ENCODE measurements around the gene CFAP69.

Gene CFAP69

DNA sequence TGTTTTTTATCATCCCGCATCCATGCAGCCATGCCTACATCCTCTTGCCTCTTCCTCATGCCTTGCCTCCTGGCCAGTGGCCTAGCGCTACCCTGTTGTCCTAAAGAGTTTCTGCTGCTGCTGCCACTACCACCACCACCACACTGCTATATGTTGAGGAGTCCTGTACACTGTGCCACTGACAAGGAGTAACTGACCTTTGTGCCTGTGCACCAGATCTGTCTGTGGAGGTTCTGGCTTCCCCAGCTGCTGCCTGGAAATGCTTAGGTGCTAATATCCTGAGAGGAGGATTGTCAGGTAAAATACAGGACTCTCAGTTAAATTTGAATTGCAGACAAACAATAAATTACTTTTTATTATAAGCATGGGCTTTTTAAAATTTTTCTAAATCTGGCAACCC, 7.0 kb upstream of the CFAP69 start:
- TF ChIP-seq TCF4 (CRISPR knock-in tag; IDR thresholded peaks at IDR 0.05; ENCODE audit: borderline replicate concordance) (no peak), ZFP3 (CRISPR knock-in tag; IDR thresholded peaks at IDR 0.05) (no peak), PPARA (CRISPR knock-in tag; IDR thresholded peaks at IDR 0.05; ENCODE audit: borderline replicate concordance) (no peak), BACH2 (CRISPR knock-in tag; IDR thresholded peaks at IDR 0.05; ENCODE audit: borderline replicate concordance) (no peak), ZNF8 (CRISPR knock-in tag; IDR thresholded peaks at IDR 0.05) (no peak)
- no peak for ATAC-seq

GRCh38 chr7:90238583-90238982, 6.4 kb upstream of the CFAP69 start:
- TF ChIP-seq TOX (CRISPR knock-in tag; IDR thresholded peaks at IDR 0.05; ENCODE audit: borderline replicate concordance) (no peak), ESRRG (CRISPR knock-in tag; IDR thresholded peaks at IDR 0.05) (no peak), TSHZ2 (CRISPR knock-in tag; IDR thresholded peaks at IDR 0.05) (no peak), RARB (CRISPR knock-in tag; IDR thresholded peaks at IDR 0.05) (no peak), TCF4 (CRISPR knock-in tag; IDR thresholded peaks at IDR 0.05; ENCODE audit: borderline replicate concordance) (no peak), ZFP3 (CRISPR knock-in tag; IDR thresholded peaks at IDR 0.05) (no peak), PPARA (CRISPR knock-in tag; IDR thresholded peaks at IDR 0.05; ENCODE audit: borderline replicate concordance) (no peak), ISL1 (CRISPR knock-in tag; IDR thresholded peaks at IDR 0.05) (no peak), CSDC2 (CRISPR knock-in tag; IDR thresholded peaks at IDR 0.05) (no peak), ZNF565 (CRISPR knock-in tag; conservative IDR thresholded peaks at IDR 0.05; ENCODE audit: low read depth) (no peak), ZNF8 (CRISPR knock-in tag; IDR thresholded peaks at IDR 0.05) (no peak), ZNF70 (CRISPR knock-in tag; IDR thresholded peaks at IDR 0.05) (no peak), CSRNP3 (CRISPR knock-in tag; IDR thresholded peaks at IDR 0.05) (no peak), ZC3H10 (CRISPR knock-in tag; IDR thresholded peaks at IDR 0.05) (no peak)
- TF ChIP-seq, protein P1, sequence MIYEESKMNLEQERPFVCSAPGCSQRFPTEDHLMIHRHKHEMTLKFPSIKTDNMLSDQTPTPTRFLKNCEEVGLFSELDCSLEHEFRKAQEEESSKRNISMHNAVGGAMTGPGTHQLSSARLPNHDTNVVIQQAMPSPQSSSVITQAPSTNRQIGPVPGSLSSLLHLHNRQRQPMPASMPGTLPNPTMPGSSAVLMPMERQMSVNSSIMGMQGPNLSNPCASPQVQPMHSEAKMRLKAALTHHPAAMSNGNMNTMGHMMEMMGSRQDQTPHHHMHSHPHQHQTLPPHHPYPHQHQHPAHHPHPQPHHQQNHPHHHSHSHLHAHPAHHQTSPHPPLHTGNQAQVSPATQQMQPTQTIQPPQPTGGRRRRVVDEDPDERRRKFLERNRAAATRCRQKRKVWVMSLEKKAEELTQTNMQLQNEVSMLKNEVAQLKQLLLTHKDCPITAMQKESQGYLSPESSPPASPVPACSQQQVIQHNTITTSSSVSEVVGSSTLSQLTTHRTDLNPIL (CRISPR knock-in tag; IDR thresholded peaks at IDR 0.05; ENCODE audit: low read depth), result no peak
- TF ChIP-seq, protein P2, sequence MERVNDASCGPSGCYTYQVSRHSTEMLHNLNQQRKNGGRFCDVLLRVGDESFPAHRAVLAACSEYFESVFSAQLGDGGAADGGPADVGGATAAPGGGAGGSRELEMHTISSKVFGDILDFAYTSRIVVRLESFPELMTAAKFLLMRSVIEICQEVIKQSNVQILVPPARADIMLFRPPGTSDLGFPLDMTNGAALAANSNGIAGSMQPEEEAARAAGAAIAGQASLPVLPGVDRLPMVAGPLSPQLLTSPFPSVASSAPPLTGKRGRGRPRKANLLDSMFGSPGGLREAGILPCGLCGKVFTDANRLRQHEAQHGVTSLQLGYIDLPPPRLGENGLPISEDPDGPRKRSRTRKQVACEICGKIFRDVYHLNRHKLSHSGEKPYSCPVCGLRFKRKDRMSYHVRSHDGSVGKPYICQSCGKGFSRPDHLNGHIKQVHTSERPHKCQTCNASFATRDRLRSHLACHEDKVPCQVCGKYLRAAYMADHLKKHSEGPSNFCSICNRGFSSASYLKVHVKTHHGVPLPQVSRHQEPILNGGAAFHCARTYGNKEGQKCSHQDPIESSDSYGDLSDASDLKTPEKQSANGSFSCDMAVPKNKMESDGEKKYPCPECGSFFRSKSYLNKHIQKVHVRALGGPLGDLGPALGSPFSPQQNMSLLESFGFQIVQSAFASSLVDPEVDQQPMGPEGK (CRISPR knock-in tag; IDR thresholded peaks at IDR 0.05; ENCODE audit: borderline replicate concordance), result no peak
- ATAC-seq, result no peak

GRCh38 chr7:90239050-90239449, 5.9 kb upstream of the CFAP69 start:
- TF ChIP-seq POU6F1 (CRISPR knock-in tag; IDR thresholded peaks at IDR 0.05; ENCODE audit: borderline replicate concordance, low read depth), result no peak
- no peak for ATAC-seq

DNA sequence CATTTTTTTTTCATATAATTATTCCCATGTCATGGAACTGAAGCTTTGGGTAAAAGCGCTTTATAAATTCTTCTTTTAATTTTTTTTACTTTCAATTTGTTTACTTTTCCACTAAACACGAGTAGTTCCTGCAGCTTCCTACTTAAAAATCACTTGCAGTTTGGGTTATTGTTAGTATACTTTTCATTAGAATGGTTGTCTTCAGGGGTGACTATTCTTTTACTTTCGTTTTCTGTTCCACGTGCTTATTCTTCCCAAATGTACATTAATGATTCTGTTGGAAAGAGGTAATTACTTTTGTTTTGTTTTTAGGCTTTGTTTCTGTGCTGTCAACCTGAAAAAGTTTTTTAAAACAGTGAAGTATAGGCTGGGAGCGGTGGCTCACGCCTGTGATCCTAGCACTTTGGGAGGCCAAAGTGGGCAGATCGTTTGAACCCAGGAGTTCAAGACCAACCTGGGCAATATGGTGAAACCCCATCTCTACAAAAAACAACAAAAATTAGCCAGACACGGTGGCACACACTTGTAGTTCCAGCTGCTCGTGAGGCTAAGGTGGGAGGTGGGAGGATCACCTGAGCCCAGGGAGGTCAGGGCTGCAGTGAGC, 5.2 kb upstream of the CFAP69 start:
- ATAC-seq, result no peak
- no peak for TF ChIP-seq OSR1 (CRISPR knock-in tag; IDR thresholded peaks at IDR 0.05)
- no peak for TF ChIP-seq ZNF565 (CRISPR knock-in tag; conservative IDR thresholded peaks at IDR 0.05; ENCODE audit: low read depth)
- no peak for TF ChIP-seq ZFP30 (CRISPR knock-in tag; IDR thresholded peaks at IDR 0.05)
- no peak for TF ChIP-seq TOX (CRISPR knock-in tag; IDR thresholded peaks at IDR 0.05; ENCODE audit: borderline replicate concordance)
- TF ChIP-seq, protein P2 (CRISPR knock-in tag; IDR thresholded peaks at IDR 0.05; ENCODE audit: borderline replicate concordance), result no peak
- no peak for TF ChIP-seq TSHZ2 (CRISPR knock-in tag; IDR thresholded peaks at IDR 0.05)
- TF ChIP-seq PPARA (CRISPR knock-in tag; IDR thresholded peaks at IDR 0.05; ENCODE audit: borderline replicate concordance), result no peak
- no peak for TF ChIP-seq BACH2 (CRISPR knock-in tag; IDR thresholded peaks at IDR 0.05; ENCODE audit: borderline replicate concordance)

Measured in SK-N-SH treated with all-trans-retinoic acid at 6 μM for 48 hours (cell line).